GM18873 (cell line): ENCODE measurements around the gene ZNF407.
A peak's percentile ranks its signal among the peaks of the same experiment; 100 is the strongest.

Experiments used
- ATAC-seq: cut with Tn5 transposase; IDR thresholded peaks from one replicate; pipeline ENCODE4 v1.9.1; 2021; ENCODE audit warnings: mild to moderate bottlenecking, moderate library complexity, moderate number of reproducible peaks; ENCODE audit not compliant: unreplicated experiment, low FRiP score

ZNF407 gene

DNA sequence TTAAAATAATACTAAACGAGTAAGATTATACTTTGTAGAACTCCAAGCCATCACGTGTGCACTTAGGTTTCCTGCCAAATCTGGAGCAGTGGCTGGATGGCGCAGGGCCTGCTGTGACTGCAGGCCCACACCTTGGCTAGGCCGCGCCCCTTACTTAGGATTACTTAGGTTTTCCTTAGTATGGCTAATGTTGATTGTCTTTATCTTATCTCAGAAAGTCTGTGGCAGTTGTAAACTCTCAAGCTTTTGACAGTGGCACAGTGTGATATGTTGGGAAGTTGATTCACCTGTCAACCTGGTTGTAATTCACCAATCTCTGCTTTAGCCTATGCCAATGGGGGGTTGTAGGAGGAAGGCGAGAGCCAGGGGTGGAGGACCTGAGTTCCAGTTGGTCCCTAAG is 208.4 kb downstream of the ZNF407 start:
- no peak for ATAC-seq

DNA sequence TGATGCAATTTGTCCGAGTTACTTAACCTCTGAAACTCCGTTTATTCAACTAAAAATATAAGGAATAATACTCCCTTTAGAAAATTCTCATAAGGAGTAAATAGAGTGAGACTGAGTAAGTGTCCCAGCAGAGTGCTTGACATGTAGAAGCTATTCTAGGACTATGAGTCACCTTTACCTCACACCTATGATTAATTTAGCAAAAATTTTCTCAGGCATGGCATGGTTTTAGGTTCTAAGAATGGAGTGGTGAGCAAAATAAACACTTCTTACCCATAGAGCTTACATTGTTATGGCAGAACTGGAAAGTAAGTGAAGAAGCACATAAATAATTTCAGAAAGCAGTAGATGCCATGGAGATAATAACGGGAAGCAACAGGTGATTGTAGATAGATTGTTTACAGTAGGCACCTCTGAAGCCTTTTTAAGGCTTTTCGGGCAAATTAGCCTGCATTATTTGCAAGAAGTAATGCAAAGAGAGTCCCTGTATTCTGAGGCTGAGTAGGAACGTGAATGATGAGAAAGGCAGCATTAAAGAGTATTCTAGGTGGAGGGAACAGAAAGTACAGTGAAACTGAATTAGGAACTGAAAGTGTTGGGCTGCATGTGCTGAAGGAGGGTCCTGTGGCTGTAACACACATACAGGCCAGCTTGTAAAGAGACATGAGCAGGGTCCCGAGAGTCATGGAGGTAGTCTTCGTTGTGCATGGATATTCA is 209.2 kb downstream of the ZNF407 start:
- peak; percentile 98 for ATAC-seq

DNA sequence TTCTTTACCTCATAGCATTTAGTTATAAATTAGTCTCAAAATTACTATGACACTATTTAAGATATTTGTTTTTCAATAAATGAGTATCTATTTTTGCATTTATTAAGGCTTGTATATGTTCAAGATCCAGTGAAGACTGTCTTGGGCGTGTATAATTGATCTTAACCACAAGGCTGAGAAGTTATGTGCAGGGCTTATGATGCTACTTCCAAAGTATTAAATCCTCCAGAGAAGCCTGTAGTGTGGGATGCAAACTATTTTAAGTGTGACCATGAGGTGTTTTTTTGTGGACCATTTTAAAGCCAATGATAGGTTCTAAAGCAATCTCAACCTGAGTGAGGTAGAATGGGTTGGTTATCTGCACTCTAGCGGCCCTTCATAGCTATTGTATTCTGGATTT is 219.9 kb downstream of the ZNF407 start:
- no peak for ATAC-seq

DNA sequence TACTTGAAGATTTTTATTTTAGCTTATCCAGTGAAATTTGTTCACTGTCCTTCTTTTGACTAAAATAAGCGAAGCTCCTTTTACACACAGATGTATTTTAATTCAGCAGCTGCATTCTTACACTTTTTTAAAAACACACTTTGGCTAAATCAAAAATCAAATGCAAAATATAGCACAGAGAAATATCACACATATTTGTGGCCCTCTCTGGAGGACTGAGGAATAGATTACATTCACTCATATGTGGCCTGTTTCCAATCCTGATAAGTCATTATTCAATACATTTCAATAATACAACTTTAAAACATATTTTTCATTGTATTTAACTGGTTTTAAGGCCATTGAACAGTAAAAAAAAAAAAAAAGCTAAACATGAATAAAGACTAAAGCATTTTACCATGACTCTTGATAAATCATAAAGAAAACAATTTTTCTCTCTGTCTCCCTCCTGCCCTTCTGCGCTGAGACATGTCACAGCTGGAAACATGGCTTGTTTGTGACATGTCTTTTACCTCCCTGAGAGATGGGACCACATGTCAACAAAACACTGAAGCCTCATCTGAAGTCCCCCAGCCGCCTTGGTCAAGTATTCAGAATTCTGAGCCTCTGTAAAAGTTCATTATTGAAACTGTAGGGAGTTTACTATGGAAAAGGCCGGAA is 221.0 kb downstream of the ZNF407 start:
- ATAC-seq, result no peak

DNA sequence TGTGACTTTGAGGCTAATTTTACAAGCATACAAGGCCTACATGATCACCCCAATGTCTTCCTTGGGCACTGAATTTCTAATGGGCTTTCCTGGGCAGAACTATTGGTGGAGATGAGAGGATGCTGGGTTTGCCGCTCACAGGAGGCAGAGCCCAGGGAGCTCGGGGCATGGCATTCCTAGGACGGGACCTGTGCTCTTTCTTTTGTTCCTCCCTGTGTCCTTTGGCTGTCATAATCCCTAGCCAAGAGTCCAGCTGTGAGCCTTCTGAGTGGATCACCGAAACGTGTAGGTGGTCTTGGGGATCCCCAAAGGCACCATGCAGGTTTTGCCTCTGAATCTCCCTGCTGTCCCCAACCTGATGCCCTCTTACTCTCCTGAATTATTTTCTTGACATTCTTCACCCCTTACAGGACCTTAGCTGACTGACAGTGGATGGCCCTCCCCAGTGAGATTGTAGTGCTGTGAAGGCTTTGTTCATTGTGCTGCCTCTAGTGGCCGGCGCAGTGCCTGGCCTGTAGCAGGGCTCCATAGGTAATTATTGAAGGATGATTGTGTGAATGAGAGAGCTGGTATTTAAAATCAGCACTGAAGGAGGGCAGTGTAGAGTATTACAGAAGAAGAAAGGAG is 221.9 kb downstream of the ZNF407 start:
- peak; percentile 64 for ATAC-seq

DNA sequence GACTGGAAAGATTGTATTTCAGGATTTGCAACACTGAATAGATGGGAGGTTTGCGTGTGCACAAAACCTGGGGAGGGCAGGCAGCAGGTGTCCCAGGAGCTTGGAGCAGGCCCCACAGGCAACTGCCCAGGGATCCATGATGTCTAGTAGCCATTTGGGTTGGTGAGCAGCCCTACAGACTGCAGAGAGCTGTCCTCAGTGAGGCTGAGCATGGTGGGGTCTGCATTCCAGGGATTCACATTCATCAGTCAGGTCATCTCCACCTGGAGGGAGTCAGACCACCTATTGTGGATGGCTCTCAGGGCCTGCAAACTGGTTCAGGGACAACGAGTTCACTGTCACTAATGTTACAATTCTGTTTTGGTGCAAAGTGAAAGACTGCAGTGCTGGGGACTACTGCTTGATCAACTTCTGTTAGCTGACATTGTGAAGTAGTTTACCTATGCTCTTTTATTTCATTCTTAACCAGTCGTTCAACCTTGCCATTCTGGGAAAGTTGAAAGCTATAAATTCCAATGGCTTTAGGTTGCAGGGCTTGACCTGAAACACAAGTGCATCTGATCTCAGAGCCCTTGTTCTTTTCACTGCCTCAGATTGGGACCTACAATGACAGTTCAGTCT is 222.6 kb downstream of the ZNF407 start:
- no peak for ATAC-seq

DNA sequence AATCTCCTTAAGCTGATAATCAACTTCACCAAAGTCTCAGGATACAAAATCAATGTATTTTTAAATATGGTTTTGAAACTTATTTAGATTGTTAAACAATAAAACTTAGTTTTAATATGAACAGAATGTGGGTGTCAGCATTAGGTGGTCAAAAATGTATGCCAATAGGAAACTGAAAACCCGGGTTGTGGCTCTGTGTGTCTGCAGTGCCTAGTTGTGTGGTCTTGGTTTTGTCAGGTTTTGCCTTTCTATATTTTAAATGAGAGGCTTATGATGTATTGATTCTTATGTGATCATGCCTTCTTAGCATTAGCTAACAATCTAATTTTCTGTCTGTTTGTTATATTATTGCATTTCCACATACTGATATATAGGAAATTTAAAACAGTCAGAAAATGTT is 227.8 kb downstream of the ZNF407 start:
- no peak for ATAC-seq

DNA sequence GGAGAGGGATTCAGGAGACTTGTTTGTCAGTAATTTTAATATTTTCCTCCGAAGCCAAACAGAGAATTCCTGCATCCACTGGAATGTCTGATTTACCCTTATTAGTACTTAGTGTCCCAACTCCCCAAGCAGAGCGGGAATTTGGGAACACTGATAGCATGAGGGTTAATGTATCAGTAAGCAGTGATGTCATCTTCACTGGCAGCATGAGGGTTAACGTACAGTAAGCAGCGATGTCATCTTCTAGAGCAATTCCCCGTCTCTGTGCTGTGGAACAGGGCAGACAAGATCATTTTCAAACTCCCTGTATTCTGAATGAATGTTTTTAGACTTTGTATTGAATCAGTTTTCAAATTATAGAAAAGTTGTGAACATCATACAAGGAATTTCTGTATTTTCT is 228.9 kb downstream of the ZNF407 start:
- ATAC-seq, result no peak

DNA sequence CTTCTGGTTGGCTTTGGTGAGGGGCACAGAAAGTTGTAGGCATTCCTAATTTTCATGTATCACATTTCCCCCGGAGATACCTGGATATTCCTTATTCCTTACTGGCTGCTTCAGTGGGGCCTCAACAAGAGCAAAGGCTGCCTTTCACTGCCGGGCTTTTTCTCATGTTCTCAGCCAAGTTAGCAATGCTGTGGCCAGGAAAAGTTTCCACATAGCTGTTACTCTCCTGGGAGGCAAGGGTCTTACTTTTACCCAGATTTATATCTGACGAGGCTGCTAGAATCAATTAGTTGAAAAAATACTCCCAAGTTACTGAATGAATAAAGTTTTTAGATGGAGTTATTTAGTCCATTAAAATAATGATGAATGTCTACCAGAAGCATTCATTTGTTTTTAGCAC is 230.5 kb downstream of the ZNF407 start:
- ATAC-seq, result no peak

DNA sequence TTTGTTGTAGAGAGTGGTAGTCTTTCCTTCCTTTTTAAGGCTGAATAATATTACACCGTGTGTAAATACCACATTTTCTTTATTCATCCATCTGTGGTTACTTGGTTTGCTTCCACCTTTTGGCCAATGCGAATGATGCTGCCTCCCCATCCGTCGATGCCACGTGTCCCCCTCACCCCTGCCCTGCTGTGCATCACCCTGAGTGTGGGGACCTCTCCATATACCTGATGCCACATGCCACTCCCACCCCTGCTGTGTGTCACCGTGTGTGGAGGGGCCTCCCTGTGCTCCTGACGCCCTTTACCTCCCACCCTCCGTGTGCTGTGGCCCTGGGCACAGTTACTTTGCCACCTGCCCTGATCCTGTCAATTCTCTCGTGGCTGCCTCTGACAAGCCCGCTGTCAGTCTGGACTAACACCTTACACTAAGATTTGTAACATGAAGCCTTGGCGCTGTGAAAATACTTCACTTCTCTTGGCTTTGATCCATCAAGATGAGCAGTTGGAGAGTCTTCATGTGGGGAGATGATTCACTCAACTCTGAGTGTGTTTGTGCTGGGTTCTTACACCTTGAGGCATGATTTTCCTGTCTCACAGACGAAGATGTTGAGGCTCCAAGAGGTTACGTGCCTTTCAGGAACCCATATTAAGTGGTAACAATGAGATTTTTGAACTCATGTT is 234.0 kb downstream of the ZNF407 start:
- ATAC-seq, result no peak

DNA sequence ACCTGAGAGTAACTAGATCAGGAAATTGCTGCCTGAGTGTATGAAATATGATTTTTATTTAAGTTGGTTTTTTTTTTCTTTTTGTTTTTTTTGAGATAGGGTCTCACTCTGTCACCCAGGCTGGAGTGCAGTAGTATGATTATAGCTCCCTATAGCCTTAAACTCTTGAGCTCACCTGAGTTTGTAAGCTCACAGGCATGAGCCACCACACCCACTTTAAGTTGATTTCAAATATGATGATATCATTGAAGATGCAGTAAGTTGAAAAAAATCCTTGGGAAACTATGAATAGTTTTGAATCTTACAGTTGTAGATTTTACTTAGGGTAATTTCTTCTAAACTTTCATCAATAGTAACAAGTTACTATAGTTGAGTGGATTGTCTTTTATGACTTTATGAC is 234.7 kb downstream of the ZNF407 start:
- ATAC-seq, result no peak

DNA sequence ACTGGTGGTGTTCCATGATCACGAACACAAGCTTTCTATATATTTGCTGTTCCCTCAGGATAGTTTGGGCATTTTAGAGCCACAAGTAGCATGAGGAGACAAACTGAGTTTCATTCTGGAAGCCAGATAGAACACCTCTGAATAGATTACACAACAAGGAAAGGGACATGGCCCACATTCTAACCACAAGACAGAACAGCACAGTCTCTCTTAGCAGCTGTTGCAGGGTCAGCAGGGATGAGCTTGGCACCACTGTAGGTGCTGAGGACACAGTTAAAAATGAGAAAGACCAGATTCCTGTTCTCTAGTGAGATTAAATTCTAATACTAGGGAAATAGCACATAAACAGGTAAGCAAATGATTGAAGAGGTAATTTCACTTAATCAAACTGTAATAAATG is 235.3 kb downstream of the ZNF407 start:
- ATAC-seq, result no peak

DNA sequence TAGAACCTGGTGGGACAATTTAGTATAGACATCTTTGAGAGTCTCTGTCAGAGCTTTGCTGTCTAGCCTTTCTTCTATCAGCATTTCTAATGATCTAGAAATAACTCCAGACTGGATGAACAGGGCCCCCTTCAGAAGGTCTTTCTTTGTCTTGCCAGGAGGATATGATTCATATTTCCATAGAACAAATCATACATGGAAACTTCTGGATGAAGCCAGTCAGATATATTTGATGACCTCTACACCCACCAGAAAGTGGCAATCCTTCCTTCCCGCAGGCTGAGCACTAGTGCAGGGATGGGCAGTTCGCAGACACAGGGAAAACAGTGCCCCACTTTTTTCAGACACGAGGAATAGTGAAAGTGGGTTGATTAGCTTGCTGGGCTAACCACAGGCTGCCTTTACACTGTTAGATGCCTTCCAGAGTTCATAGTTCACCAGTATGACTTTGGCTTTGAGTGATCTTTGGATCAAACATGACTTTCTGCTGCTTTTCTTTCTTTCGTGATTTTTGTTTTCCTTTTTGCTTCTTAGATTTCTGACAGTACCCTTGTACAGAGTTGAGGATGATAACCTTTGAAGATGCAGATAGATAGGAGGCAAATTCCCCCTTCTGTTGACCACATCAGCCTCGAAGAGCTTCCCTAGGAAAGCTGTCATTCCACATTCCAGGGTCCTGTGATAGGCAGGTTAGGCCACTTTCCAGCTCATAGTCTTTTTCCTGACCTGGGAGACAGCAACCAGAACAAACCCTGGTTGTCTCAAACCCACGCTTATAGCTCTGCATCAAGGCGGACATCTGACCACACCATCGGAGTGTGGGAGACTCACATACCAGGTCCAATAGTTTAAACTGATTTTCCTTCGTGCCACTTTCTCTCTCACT is 237.0 kb downstream of the ZNF407 start:
- ATAC-seq, result no peak

DNA sequence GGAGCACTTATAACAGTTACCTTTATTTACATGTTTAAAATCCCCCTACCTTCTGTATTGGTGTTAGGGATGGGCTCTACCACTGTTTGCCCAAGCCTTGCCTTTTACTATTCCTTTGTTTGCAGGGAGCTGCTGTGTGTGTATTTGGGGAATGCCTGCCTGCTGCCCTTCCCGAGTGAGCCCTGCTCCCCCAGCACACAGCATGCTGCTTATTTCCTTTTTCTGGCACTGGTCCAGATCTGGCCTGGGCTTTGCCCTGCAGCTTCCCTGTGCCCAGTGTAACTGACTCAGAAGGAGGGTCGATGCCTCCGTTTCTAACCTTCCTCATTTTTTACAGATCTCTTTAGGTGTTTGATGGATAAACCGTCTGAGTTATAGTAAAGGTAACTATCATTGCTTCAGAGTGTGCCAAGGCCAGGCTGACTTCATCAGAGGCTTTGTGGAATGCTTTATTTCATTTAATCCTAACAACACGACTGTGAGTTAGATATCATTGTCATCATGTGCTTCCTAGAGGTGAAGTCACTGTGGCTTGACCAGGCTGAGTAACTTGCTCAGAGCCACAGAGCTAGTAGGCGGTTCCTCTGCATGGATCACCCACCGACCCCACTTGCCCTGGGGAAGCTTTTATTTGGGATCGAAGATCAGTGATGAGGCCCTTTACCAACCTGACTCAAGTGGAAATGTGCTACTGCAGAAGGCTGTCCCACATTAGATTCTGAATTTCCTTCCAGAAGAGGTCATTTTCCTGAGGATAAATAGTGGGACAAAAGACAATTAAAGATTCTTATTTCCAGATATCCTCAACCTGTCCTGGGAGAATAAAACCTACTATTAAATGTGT is 238.8 kb downstream of the ZNF407 start:
- no peak for ATAC-seq

DNA sequence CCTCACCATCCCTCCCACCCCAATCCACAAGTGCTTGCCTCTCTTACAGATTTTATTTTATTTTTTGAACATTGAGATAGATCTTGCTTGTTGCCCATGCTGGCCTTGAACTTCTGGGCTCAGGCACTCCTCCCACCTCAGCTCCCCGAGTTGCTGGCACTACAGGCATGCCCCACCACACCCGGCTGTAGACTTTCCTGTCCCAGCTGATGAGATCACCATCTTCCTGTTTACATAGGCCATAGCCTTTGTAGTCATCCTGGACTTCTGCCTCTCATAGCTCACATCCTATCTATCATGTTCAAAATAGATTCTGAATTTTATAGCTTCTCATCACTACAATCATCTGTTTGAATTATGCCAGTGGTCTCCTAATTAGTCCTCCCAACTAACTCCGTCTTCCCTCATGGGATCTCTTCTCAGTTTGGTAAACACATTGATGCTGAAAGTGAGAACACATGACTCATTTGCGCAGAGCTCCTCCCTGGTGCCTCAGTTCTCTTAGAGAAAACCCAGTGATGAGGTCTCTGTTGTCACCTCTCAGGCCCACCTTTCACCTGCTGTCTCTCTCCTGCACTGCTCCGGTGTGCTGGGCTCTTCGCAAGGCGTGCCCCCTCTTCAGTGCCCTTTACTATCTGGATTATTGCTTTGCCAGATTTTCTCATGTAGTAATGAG is 243.0 kb downstream of the ZNF407 start:
- no peak for ATAC-seq

DNA sequence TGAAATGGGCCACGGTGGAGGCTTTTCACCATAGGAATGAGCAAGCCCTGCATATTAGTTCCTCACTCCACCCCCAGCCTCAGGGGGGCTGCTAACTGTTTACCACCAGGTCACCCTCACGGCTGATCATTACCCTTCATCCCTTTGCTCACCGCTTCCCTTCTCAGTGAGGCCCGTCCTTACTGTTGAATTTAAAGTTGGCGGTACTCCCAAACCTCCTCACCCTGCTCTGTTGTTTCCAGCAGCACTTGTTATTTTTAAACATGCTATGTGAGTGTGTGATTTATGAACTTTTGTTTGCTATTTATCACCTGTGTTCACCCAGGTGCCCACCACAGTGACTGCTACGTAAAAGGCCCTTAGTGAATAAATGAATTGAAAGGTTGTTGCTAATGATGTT is 243.6 kb downstream of the ZNF407 start:
- no peak for ATAC-seq

DNA sequence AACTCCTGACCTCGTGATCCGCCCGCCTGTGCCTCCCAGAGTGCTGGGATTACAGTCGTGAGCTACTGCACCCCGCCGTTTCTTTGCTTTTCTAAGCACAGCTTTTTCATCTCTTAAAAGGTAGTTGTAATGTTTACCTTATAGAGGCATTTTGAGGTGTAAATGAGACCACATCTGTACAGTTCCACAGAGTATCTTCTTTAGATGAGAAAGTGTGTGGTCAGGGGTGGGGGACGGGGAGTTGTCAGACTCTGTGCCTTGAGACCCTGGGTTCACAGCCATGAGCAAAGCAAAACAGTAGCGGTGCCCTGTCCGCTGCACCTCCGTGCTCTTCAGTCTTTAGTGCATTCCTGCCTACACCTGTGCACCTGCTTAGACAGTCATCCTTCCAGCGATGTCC is 251.6 kb downstream of the ZNF407 start:
- no peak for ATAC-seq

DNA sequence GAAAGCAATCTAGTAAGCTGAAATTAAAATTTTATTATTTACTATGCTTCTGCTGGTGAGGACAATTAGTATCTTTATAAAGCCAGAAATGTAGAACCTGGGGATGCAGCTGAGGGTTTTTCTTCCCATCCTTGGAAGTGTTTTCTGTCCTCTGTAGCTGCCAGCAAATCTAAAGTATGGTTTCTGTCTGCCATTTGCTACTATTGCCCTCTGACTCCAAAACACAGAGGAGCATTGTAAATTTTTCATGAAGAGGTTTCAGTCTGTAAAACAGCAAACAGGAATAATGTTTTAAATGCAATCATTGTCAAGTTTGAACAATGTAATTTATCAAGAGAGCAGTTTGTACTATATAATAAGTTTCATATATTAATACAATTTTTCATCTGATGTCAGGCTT is 258.8 kb downstream of the ZNF407 start:
- no peak for ATAC-seq

DNA sequence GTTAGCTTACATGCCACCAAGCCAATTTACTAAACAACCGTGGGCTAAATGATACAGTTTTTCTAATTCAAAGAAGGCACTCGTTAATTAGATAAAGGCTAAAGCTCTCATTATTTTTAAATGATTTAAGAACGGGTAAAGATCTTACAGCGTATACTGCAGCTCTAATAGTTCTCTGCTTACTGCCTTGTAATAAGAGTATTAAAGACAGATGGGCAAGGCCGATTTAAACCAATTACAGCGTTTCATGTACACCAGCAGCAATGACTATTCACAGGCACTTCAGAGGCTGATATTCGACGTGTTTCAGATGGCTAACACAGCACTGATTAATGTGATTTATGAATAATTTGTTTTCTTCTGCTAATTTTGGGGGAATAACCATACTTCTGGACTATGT is 259.3 kb downstream of the ZNF407 start:
- no peak for ATAC-seq
